Measurements from ENCODE around the gene ADCY10.

DNA sequence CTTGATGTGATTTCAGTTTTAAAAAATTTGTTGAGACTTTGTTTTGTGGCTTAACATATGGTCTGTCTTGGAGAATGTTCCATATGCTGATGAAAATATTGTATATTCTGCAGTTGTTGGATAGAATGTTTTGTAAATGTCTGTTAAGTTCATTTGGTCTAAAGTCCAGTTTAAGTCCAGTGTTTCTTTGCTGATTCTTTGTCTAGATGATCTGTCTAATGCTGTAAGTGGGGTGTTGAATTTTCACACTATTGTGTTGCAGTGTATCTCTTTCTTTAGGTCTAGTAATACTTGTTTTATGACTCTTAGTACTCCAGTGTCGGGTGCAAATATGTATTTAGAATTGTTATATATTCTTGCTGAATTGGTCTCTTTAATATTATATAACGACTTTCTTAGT, 33.8 kb upstream of the ADCY10 start:
- no peak for TF ChIP-seq CTCF (IDR thresholded peaks at IDR 0.05; ENCODE audit: insufficient read depth, low read length)
- TF ChIP-seq, protein P1, sequence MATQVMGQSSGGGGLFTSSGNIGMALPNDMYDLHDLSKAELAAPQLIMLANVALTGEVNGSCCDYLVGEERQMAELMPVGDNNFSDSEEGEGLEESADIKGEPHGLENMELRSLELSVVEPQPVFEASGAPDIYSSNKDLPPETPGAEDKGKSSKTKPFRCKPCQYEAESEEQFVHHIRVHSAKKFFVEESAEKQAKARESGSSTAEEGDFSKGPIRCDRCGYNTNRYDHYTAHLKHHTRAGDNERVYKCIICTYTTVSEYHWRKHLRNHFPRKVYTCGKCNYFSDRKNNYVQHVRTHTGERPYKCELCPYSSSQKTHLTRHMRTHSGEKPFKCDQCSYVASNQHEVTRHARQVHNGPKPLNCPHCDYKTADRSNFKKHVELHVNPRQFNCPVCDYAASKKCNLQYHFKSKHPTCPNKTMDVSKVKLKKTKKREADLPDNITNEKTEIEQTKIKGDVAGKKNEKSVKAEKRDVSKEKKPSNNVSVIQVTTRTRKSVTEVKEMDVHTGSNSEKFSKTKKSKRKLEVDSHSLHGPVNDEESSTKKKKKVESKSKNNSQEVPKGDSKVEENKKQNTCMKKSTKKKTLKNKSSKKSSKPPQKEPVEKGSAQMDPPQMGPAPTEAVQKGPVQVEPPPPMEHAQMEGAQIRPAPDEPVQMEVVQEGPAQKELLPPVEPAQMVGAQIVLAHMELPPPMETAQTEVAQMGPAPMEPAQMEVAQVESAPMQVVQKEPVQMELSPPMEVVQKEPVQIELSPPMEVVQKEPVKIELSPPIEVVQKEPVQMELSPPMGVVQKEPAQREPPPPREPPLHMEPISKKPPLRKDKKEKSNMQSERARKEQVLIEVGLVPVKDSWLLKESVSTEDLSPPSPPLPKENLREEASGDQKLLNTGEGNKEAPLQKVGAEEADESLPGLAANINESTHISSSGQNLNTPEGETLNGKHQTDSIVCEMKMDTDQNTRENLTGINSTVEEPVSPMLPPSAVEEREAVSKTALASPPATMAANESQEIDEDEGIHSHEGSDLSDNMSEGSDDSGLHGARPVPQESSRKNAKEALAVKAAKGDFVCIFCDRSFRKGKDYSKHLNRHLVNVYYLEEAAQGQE (IDR thresholded peaks at IDR 0.05; ENCODE audit: insufficient replicate concordance, low read depth): no peak
- TF ChIP-seq POLR2AphosphoS5 (IDR thresholded peaks at IDR 0.05; ENCODE audit: low read depth): no peak
- no peak for TF ChIP-seq SPI1 (IDR thresholded peaks at IDR 0.05; ENCODE audit: borderline replicate concordance, low read depth)

Data from HL-60 (cell line).